GM18858 (cell line): ENCODE data around the gene BANP.
"Not testable (repeated sequence)": the region's sequence is repeated elsewhere in the genome, so short reads cannot be mapped to it uniquely, and the experiment has no call there.

Experiments used
- ATAC-seq: cut with Tn5 transposase; IDR thresholded peaks from one replicate; pipeline ENCODE4 v1.9.1; 2021; ENCODE audit not compliant: unreplicated experiment

Gene BANP

DNA sequence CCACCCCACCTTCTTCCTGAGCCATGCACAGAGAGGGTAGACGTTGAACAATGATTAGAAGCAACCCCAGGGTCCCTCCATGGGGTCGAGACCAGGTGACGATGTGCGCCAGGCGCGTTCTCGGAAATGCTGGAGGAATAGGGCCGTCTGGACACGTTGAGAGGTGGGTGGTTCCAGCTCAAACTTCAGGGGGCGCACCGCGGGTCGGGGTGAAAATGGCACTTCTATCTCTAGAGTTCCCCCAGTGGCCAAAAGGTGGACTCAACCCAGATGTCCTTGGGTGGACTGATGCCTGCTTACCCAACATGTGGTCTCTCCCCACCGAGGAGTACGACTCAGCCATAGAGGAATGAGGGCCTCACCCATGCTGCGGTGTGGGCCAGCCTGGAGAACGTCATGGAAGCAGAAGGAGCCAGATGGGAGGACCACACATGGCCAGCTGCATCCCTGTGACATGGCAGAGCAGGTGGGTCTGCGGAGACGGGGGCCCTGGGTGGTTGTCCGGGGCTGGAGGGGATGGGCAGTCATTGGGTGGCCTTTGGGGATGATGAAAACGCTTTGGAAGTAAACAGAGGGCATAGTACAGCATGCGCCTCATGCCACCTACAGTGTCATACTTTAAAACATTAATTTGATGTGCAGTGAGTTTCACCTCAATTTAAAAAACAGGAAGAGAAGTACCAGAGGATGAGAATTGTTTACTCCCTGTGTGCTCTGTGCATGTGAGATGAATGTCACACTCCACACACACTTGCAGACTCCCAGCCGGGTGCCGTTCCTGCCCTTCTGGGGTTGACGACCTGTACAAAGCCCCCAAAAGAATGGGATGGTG is 147.7 kb downstream of the BANP start:
- not testable (repeated sequence) for ATAC-seq

DNA sequence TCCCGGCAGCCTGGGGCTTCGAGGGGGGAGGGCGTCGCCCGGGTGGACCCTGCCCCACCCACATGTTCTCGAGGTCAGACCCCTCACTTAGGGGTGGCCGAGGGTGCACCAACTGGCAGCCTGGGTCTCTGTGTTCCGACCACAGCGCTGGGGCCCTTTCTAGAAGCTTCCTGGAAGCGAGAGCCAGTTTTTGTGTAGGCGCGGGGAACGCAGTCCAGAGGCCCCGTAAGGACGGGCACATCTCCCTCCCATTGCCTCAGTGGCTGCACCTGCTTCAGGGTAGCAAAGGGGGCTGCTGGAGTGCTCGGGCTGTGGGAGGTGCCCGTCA is 148.3 kb downstream of the BANP start:
- no peak for ATAC-seq

DNA sequence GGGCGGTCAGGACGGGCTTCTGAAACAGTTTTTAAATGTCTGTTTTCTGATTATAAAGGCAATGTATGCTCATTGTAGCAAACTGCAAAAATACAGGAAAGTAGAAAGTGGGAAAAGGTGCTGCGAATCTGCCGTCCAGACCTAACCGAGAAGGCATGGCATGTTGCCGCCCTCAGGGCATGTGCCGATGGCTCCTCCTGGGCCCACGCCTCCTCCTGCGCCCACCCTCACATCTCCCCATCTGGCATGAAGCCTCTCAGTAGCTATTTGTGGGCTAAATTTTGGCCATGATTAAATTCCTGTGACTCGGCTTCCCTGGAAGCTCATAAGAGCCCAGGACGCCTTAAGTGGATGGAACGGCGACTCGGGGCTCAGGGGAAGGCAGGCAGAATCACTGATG is 148.7 kb downstream of the BANP start:
- ATAC-seq, result not testable (repeated sequence)

DNA sequence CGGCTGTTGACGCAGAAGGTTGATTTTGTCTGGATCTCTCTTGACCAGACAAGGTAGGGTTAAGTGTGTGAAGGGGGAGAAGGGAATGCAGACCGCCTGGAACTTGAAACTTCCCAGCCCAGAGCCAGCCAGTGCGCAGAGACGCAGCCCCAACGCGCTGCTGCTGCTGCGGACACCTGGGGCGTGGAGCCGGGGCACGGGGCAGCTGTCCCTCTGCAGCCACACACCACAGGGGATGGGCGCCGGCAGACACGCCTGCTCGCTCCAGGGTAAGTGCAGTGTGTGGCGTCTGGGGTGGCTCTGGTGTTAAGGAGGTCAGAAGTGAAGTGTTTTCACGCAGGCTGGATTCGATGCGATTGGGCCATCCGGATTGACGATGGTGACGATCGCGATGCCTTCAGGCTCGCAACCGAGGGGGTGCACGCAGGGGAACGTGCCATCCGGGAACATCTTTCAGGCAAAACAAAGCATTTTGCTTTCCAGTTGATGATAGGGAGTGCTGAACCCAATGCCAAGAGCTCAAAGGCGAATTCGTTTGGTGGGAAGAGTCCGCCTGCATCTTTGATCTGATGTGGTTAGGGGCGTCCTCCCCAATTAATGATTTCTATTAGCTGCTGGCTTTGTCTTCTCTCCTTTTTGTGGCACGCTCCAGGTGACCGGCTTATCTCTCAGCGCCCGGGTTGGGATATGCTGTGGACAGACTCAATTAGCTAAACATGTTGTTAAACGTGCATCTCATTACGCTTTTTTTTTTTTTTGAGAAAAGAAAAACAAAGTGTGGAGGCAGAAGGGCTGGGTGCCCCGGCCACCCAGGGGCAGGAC is 149.8 kb downstream of the BANP start:
- not testable (repeated sequence) for ATAC-seq

DNA sequence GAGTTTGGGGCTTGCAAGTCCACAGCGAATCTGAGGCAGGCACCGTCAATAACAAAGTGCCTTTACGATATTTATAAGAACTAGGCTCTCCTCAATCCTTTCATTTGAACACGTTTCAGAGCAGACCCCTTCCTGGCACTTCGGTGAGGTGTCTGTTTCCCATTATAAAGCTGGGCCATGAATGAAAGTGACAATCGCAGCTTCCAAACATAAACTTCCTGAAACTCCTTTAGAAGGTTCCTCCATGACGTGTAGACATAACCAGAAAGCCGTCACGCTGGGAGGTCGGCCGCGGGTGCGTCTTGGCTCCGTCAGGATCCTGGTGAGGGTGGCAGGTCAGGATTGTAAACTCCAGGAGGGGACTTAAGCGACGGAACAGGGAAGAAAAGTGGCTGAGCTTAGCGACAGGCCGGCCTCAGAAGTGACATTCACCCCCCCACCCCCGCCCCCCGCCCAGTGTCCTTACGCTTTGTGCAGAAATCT is 150.4 kb downstream of the BANP start:
- ATAC-seq, result not testable (repeated sequence)

DNA sequence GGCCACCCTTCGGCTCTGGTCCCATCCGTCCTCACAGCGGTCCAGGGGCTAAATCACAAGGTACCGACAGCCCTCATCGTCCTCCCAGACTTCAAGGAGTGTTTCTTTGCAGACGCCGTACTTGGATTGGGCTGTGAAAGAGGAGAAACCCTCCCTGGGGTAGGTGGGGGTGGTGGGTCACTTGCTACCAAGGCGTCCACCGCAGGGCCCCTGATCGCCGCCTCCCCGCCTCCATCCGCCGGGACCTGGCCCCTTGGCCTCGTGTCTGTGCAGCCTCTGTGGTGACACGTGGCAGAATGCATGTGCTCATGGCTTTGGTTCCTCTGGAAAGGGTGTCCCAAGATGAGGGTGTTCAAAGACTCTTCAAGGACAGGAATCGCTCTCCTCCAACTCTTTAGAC is 151.4 kb downstream of the BANP start:
- ATAC-seq, result no peak

DNA sequence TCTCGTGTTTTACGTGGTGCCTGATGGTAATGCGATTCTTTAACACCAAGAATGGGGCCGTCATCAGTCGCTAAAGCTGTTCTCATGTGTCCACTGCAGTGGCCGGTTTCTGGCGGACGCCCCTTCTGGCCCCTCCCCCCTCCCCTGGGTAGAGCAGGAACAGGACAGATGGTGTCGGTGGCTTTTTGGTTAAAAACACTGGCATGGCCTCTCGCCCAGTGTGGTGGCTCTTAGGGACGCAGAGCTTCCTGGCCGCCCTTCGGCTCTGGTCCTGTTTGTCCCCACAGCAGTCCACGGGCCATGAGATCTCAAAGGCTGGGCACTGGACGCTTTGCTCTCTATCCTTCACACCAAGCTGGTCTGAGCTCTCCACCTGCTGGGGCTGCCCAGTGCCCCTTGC is 151.8 kb downstream of the BANP start:
- no peak for ATAC-seq

DNA sequence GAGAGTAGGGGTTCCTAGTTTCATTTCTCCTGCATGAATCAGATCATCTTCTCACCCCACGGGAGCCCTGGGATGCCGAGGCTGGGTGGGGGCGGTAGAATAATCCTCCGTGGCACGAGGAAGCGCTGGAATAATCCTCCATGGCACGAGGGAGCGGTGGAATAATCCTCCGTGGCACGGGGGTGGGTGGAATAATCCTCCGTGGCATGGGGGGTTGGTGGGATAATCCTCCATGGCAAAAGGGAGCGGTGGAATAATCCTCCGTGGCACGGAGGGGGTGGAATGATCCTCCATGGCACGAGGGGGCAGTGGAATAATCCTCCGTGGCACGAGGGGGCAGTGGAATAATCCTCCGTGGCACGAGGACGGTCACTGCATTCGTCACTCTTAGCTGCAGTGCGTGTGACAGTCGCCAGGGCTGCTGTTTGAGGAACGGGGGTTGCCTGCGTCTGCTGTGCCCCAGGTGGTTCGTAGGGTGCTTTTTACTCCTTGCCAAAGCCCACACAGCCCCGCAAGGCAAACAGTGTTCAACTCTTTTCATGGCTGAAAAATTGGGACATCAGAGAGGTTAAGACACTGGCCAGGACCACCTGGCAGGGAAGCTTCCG is 152.5 kb downstream of the BANP start:
- ATAC-seq, result no peak

DNA sequence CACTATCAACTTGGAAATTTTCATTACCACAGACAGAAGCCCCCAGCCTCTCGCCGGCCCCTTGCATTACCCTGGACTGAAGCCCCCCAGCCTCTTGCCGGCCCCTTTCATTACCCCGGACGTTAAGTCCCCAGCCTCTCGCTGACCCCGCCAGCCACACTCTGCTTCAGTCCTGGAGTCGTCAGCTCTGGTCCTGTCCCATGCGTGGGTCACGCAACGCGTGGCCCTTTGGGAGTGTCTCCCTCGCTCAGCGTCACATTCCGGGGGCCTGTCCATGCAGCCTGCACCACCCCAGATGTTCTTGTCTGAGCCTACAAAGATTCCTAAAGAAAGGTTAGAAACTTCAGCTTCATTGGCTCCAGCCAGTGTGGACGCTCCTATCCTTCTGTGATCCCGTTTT is 153.1 kb downstream of the BANP start:
- ATAC-seq, result not testable (repeated sequence)

DNA sequence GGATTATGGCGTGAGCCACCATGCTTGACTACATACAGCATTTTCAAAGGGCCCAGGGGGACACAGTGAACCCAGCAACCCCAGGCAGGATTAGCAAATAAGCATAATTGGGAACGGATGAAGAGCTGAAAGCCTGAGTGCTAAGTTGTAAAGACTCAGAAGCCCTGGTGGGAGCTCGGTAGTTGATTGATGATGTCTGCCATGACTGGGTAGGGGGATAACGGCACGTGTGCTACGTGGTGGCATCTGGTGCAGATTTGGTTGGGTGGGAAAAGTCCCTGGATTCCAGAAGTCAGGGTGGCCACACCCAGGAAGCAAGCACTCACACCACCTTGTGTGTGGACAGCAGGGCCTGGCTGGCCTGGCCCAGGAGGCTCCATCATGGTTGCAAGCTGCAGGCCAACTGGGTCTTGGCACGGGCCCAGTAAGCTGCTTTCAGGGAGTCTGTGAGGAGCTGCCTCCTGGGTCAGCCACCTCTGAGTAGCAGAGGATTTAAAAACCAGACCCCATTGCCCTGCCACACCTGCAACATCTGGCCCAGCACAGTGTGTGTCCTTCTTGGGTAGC is 154.4 kb downstream of the BANP start:
- not testable (repeated sequence) for ATAC-seq

DNA sequence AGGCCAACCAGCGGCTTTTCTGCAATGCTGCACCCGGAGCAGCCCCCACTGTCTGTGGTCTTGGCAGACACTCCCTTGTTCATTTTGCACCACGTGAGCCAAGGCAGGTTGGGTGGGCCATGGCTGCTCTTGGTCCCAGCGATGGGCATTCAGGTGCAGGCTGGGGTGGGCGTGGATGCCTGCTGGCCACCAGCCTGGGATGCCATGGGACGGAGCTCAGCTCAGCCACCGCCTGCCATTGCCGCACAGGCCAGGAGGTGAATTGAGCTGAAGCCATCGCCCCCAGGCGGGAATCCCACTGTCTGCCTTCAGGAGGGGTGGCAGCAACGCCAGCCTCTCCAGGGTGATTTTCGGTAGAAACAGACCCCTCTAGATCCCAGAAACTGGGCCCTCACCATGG is 155.3 kb downstream of the BANP start:
- ATAC-seq, result not testable (repeated sequence)

DNA sequence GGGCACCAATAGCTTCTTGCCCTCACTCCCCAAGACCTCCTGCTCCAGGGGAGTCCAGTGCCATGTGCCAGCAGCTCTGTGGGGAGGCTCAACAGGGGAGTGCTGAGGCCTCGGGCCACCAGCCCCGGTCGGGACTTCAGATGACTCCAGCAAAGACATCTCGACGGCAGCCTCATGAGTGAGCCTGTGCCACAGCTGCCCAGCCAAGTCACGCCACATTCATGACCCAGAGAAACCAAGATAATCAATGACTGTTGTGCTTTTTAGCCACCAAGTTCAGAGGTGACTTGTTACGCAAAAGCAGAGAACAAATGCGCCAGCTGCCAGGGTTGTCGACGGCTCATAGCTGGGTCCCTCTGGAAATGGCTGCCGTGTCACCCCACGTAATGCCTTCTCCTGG is 157.5 kb downstream of the BANP start:
- no peak for ATAC-seq

DNA sequence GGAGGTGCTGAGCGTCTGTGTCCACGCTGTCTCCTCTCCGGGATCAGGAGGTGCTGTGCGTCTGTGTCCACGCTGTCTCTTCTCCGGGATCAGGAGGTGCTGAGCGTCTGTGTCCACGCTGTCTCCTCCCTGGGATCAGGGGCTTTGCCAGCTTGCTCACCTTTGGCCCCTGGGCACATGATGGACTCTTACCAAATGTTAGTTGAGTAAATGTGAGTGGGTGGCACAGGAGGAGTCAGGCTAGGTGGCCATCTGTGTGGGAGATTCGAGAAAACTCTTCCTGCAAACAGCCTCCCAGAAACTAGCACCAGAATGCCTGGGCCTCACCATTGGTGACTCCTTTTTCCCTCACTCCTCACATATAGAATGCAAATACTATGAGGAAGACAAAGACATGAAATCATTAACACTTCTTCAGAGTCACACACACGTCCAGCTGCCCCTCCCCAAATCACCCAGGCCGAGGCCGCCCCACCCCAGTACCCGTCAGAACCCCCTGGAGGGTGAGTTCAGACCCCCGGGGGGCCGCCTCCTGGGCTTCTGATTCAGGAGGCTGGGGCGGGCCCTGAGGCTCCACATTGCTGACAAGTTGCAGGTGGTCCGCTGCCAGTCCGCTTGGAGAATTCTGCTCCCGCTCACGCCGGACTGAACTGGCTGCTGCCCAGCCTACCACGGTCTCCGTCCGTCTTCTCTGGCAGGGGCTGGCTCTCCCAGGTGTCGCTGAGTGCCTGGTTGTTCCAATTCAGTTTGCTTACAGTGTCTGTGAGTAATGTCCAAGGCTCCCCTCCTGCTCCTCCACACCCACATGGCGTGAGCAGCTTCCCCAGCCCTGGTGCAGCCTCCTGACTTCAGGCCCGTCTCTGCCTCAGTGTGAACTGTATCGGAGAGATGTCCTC is 158.7 kb downstream of the BANP start:
- not testable (repeated sequence) for ATAC-seq

DNA sequence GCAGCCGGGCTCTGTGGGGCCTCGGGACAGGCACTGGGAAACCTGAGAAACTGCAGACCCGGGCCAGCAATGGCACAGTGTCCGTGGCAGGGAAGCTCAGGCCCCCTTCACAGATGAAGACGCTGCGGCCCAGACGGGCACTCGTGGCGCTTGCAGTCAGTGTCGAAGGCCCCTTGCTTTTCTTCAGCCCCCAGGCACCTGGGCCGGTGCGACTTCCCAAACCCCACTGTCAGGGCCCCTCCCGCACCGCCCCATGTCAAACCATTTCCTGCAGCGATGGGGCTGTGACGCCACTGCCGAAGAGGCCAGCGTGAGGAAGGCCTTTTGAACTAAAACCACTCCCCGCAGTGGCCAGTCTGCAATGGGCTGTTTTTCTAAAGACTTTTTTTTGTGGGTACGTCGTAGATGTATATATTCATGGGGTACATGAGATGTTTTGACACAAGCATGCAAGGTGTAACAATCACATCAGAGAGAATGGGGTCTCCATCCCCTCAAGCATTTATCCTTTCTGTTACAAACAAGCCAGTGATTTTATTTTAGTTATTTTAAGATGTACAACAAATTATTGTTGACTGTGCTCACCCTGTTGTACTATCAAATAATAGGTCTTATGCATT is 159.8 kb downstream of the BANP start:
- not testable (repeated sequence) for ATAC-seq

DNA sequence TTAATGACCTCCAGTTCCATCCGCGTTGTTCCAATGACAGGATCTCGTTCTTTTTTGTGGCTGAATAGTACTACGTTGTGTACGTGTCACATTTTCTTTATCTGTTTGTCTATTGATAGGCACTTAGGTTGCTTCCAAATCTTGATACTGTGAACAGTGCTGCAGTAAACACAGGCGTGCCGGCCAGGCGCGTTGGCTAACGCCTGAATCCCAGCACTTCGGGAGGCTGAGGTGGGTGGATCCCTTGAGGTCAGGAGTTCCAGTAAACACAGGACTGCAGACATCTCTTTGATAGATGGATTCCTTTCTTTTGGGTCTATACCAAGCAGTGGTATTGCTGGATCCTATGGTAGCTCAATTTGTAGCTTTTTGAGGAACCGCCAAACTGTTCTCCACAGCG is 160.7 kb downstream of the BANP start:
- ATAC-seq, result not testable (repeated sequence)

DNA sequence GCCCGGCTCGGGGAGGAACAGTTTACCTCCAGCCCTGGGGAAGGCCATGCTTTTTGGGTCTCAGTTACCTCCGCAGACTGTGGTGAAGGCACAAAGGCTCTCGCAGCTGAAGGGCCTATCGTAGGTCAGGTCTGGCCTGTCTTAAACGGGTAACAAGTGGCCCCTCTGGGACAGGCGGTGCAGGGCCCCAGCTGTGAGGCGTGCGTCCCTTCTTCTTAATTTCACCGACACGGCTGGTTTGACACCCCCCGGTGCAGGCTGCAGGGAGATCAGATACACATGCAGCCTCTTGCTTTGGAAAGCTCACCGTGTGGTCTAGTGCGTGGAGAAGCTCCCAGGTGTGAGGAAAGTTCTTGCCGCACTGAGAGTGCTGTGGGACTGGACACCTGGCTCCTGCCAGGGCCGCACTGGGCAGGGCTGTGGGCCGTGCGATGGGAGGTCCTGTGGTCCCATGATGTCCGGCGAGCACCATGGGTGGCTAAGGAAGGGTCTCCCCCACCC is 162.4 kb downstream of the BANP start:
- ATAC-seq, result no peak

DNA sequence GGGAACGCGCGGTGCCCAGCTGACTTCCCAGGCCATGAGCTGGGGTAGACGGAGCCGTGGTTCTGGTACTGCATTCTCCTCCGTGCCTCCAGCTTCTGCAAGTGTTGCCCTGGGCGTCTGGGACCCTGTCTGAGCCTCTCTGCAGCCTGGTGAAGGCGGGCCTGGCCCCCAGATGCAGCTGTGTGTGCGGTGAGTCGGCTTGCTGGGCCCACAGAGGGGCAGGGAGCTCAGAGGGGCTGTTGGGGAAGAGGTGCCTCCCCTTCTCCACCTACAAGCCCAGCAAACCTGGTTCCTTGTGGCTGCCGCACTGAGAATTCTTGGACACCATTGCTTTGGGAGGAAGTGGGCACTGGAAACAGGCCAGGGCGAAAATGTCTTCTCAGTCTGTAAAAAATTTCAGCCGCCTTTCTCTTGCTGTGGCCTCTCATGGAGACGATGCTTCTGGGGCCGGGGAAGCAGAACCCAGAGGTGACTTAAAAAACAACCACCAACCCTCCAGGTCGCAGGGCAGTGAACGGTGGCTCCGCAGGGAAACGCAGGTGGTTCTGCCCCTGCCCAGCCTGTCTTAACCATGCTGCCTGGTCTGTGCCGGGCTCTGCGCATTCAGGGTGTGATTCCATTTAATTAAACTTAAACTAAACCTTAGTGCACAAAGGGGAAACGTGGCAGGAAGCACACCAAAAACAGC is 163.5 kb downstream of the BANP start:
- ATAC-seq, result not testable (repeated sequence)

DNA sequence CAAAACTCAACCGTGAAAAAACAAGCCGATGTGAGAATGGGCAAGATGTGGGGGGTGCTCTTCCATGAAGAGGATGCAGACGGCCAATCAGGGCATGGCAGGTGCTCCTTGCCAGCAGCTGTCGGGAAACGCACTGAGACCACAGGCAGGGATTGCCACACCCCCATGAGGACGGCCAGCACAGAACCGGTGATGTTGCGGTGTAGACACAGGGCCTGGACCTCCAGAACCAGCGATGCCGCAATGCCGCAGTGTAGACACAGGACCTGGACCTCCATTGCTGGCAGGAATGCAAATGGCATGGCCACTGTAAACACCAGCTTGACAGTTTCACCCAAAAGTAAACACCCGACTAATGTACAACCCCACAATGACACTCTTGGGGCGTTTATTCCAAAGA is 164.9 kb downstream of the BANP start:
- no peak for ATAC-seq

DNA sequence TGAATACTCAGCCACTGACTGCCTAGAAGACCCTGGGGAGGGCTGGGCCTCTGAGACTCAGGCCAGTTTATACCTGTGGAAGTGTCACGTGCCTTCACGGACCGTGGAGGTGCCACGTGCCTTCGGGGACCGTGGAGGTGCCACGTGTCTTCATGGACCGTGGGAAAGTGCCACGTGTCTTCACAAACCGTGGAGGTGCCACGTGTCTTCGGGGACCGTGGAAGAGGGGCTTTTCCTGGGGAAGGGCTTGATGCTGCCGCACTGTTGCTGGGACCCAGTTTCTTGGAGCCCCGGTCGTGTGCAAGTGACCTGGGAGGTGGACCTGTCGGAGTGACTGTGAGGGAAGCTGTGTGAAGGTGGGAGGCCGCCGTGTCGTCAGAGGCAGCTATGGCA is 166.2 kb downstream of the BANP start:
- ATAC-seq, result no peak
